Keratinocyte (primary cell): ENCODE data around the gene MAST1. TPM values are rescaled to one million over a fixed set of nuclear protein-coding genes. Genes with fewer than 3 reads are reported as not detected.

Experiments used
- DNase-seq: peaks from one replicate; pipeline ENCODE4 v3.0.0-alpha.2; 2011; ENCODE audit warnings: low read depth, missing footprints, low spot score
- FAIRE-seq: peaks from 2 replicates; lab custom pipeline; 2011; peaks lifted over from hg19 to GRCh38; lab: Jason Lieb, UNC
- H2AFZ ChIP-seq: 2 replicates; pipeline ENCODE4 v1.6.0; 2012; ENCODE audit warnings: low read length, control low read depth, inconsistent platforms; ENCODE audit not compliant: control insufficient read depth
- H3K27ac ChIP-seq: 2 replicates; pipeline ENCODE4 v1.5.1; 2011; ENCODE audit warnings: low read length; ENCODE audit not compliant: control insufficient read depth, insufficient read depth
- H3K27me3 ChIP-seq: 3 replicates; pipeline ENCODE4 v1.6.0; 2011; ENCODE audit warnings: low read length; ENCODE audit not compliant: control insufficient read depth, insufficient read depth; ENCODE audit errors: extremely low read depth
- H3K36me3 ChIP-seq, 2 experiments: 2 replicates in 1 of 2; 3 replicates in 1 of 2; pipeline ENCODE4 v1.5.1; 2011; ENCODE audit warnings: low read length in 2 of 2, mild to moderate bottlenecking in 1 of 2; ENCODE audit not compliant: control insufficient read depth in 2 of 2, insufficient read depth in 2 of 2; ENCODE audit errors: extremely low read depth in 1 of 2
- H3K4me1 ChIP-seq: 3 replicates; pipeline ENCODE4 v1.5.1; 2011; ENCODE audit warnings: low read length; ENCODE audit not compliant: control insufficient read depth, insufficient read depth; ENCODE audit errors: extremely low read depth
- H3K4me2 ChIP-seq: 3 replicates; pipeline ENCODE4 v1.6.0; 2011; ENCODE audit warnings: low read depth, low read length; ENCODE audit not compliant: control insufficient read depth, insufficient read depth; ENCODE audit errors: extremely low read depth
- H3K4me3 ChIP-seq, 3 experiments: fragments of 200-600 bp in 1 of 3; sonication (generic) in 1 of 3; 2 replicates in 2 of 3; 3 replicates in 1 of 3; pipeline ENCODE4 v1.5.1; 2011 to 2016; ENCODE audit warnings: low read length in 3 of 3, mild to moderate bottlenecking in 3 of 3, control low read depth in 2 of 3, inconsistent platforms in 1 of 3, low read depth in 1 of 3, mixed read lengths in 1 of 3, mixed run types in 1 of 3, moderate library complexity in 1 of 3; ENCODE audit not compliant: control insufficient read depth in 2 of 3, insufficient read depth in 2 of 3; ENCODE audit errors: extremely low read depth in 1 of 3
- H3K79me2 ChIP-seq: 2 replicates; pipeline ENCODE4 v1.6.0; 2012; ENCODE audit warnings: low read length; ENCODE audit not compliant: control insufficient read depth, insufficient read depth
- H3K9ac ChIP-seq: 3 replicates; pipeline ENCODE4 v1.6.0; 2011; ENCODE audit warnings: low read length; ENCODE audit not compliant: control insufficient read depth, insufficient read depth; ENCODE audit errors: extremely low read depth
- H3K9me1 ChIP-seq: 3 replicates; pipeline ENCODE4 v1.6.0; 2011; ENCODE audit warnings: low read length; ENCODE audit not compliant: control insufficient read depth, insufficient read depth; ENCODE audit errors: extremely low read depth
- H3K9me3 ChIP-seq: 2 replicates; pipeline ENCODE4 v1.5.1; 2012; ENCODE audit warnings: low read depth, low read length; ENCODE audit not compliant: control insufficient read depth
- H4K20me1 ChIP-seq: 3 replicates; pipeline ENCODE4 v1.6.0; 2011; ENCODE audit warnings: low read length; ENCODE audit not compliant: control insufficient read depth, insufficient read depth; ENCODE audit errors: extremely low read depth
- EZH2 ChIP-seq: IDR thresholded peaks from one replicate; pipeline ENCODE4 v1.6.1; 2012; ENCODE audit warnings: inconsistent platforms, mild to moderate bottlenecking, low read length, moderate library complexity
- dilution Hi-C: fragments of 300-500 bp; cut with MboI; formaldehyde crosslinking; loops from one replicate; pipeline ENCODE4 v1.7.0; 2020; ENCODE audit warnings: low sequenced_read_pairs; ENCODE audit not compliant: extremely low pct_ligation_motif_present
- polyA plus RNA-seq, 5 experiments: library from polyadenylated mRNA; depleted of rRNA in 3 of 5; stranded (reverse) in 3 of 5; stranded (forward) in 1 of 5; unstranded in 1 of 5; fragments of >200 nt; gene quantifications; 1 replicate in 1 of 5; 2 replicates in 3 of 5; 3 replicates in 1 of 5; pipeline versions ENCODE4 v1.2.1 to v1.2.3, GENCODE V29; 2011 to 2012; ENCODE audit warnings: missing spikeins in 2 of 5, low read depth in 1 of 5, low replicate concordance in 1 of 5
- TF ChIP-seq, protein P1 (sequence below), 3 experiments: IDR thresholded peaks in 1 of 3; conservative IDR thresholded peaks in 1 of 3; optimal IDR thresholded peaks in 1 of 3; 2 replicates in 2 of 3; 3 replicates in 1 of 3; pipeline versions ENCODE3 to v1.5.1; 2011; ENCODE audit warnings: low read length in 3 of 3, mild to moderate bottlenecking in 3 of 3, moderate library complexity in 2 of 3, control low read depth in 1 of 3, inconsistent platforms in 1 of 3; ENCODE audit not compliant: insufficient read depth in 2 of 3; ENCODE audit errors: extremely low read depth in 1 of 3

The MAST1 gene
- polyA plus RNA-seq, 1 donor (not counting 4 experiments of a cell fraction or from before 2014, with no cell fraction given): 0.13 TPM

GRCh38 chr19:12881172-12881808 lies 43.0 kb downstream of the MAST1 start, which contains the start of gene DNASE2:
Gene DNASE2, minus strand, starts transcription at chr19:12881449. Its CDS starts 74 bp downstream, at chr19:12881375.
- peak within 1 kb of the TSS; percentile 90 for H3K9ac ChIP-seq
- no peaks in the 10 kb centered on the region for H3K9me1 ChIP-seq
- peak; percentile 69 for FAIRE-seq
- no peaks in the 10 kb centered on the region for H4K20me1 ChIP-seq
- H3K4me2 ChIP-seq: peak within 1 kb of the TSS; percentile 83
- H3K4me1 ChIP-seq: peaks cover 6% of the 10 kb centered on the region
- no peaks in the 10 kb centered on the region for H3K27me3 ChIP-seq
- peaks cover 4 to 5% of the 10 kb centered on the region in 2 experiments for H3K36me3 ChIP-seq
- dilution Hi-C loops: no loop called here
- peak within 1 kb of the TSS; percentile 82 for H3K27ac ChIP-seq
- H3K9me3 ChIP-seq: peaks cover 10% of the 10 kb centered on the region
- no peak for TF ChIP-seq EZH2
- TF ChIP-seq, protein P1, sequence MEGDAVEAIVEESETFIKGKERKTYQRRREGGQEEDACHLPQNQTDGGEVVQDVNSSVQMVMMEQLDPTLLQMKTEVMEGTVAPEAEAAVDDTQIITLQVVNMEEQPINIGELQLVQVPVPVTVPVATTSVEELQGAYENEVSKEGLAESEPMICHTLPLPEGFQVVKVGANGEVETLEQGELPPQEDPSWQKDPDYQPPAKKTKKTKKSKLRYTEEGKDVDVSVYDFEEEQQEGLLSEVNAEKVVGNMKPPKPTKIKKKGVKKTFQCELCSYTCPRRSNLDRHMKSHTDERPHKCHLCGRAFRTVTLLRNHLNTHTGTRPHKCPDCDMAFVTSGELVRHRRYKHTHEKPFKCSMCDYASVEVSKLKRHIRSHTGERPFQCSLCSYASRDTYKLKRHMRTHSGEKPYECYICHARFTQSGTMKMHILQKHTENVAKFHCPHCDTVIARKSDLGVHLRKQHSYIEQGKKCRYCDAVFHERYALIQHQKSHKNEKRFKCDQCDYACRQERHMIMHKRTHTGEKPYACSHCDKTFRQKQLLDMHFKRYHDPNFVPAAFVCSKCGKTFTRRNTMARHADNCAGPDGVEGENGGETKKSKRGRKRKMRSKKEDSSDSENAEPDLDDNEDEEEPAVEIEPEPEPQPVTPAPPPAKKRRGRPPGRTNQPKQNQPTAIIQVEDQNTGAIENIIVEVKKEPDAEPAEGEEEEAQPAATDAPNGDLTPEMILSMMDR (optimal IDR thresholded peaks at IDR 0.05 in 1 of 3, IDR thresholded peaks at IDR 0.05 in 1 of 3, conservative IDR thresholded peaks at IDR 0.05 in 1 of 3; ENCODE audit: extremely low read depth in 1 of 3, insufficient read depth in 2 of 3, low read length in 3 of 3): no peak
- peak within 1 kb of the TSS; percentile 92 for H2AFZ ChIP-seq
- no peaks in the 10 kb centered on the region for H3K79me2 ChIP-seq
- peak within 1 kb of the TSS; percentile 80 to 97 (median 89) for H3K4me3 ChIP-seq
- DNase-seq: peak; percentile 68

DNA sequence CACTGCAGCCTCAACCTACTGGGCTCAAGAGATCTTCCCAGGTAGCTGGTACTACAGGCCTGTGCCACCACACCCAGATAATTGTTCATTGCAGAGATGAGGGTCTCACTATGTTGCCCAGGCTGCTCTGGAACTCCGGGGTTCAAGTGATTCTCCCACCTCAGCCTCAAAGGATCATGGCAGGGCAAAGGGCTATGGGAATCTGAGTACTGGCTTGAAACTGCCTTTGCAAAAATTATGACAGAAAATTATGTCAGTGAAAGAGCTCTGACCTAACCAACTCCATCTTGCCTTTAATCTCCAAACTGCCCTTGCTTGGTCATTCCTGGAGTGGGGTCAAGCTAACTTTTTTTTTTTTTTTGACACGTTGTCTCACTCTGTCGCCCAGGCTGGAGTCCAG lies 44.3 kb downstream of the MAST1 start:
- Histone ChIP-seq H3K9me1 (no peaks in the 10 kb centered on the region), H3K4me1 (peaks cover 6% of the 10 kb centered on the region), H3K4me3 (no peak overlapping the region), H4K20me1 (no peaks in the 10 kb centered on the region), H3K79me2 (no peaks in the 10 kb centered on the region), H3K27me3 (no peaks in the 10 kb centered on the region), H3K36me3 (peaks cover 4 to 5% of the 10 kb centered on the region in 2 experiments), H3K4me2 (no peak overlapping the region), H3K27ac (no peak overlapping the region), H3K9me3 (peaks cover 10% of the 10 kb centered on the region), H2AFZ (no peak overlapping the region), H3K9ac (no peak overlapping the region)
- FAIRE-seq (no peak), DNase-seq (no peak)
- dilution Hi-C loops: no loop called here
- TF ChIP-seq, protein P1 (optimal IDR thresholded peaks at IDR 0.05 in 1 of 3, IDR thresholded peaks at IDR 0.05 in 1 of 3, conservative IDR thresholded peaks at IDR 0.05 in 1 of 3; ENCODE audit: extremely low read depth in 1 of 3, insufficient read depth in 2 of 3, low read length in 3 of 3): no peak
- TF ChIP-seq EZH2: no peak
